Left cardiac atrium (tissue), 4 donors: Measurements from ENCODE around the gene TTLL10. TPM values are rescaled to one million over a fixed set of nuclear protein-coding genes. Genes with fewer than 3 reads are reported as not detected.

Experiments used
- ATAC-seq, 2 donors: fragments of 200-7000 bp; cut with Tn5 transposase; one replicate each; pipeline ENCODE4 v1.9.1; 2020; ENCODE audit warnings: mild to moderate bottlenecking in 2 of 2, moderate library complexity in 2 of 2
- DNase-seq: peaks from one replicate; pipeline ENCODE4 v3.0.0-alpha.2; 2020
- intact Hi-C, 2 donors: fragments of 100-400 bp; cut with DNase I; formaldehyde crosslinking; loops; one replicate each; pipeline versions ENCODE4 v1.14.1 to v1.15.1; 2022 to 2023
- total RNA-seq, 2 donors: library from RNA; stranded (reverse); fragmentation: NEBNext Ultra II Directional; extraction: Animal tissue kit (Norgen Biotek cat#: 25700); gene quantifications; one replicate each; pipeline ENCODE4 v1.2.1, GENCODE V29; 2021
- donor health status: DM: no; HTN: yes; CAD: no.
- donor health status: DM: no; HTN: yes; CAD: no; lungs with severe emphysema.
- donor health status: DM: yes; HTN: yes; CAD: no.
- donor health status: Dilated cardiomyopathy.

TTLL10 gene
- total RNA-seq, 2 donors from 2014 or later: not detected

DNA sequence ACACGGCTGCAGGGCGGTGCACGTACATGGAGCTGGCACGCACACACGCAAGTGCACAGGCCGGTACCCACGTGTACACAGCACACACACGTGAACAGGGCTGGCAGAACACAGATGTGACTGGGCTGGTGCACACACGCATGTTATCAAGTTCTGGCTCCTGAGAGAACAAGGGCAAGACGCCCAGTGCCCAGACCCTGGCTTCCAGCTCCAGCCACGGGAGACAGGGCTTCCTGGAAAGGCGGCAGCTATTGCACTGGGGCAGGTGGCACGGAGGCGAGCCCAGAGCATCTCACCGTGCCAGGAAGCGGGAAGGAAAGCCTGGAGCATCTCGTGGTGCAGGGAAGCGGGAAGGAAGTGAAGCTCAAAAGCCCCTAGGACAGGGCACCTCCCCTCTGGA lies 52.2 kb downstream of the TTLL10 start:
- no peak for DNase-seq
- peak in 1 of 2 donors; percentile 42 for ATAC-seq
- intact Hi-C loops: no loop called here

DNA sequence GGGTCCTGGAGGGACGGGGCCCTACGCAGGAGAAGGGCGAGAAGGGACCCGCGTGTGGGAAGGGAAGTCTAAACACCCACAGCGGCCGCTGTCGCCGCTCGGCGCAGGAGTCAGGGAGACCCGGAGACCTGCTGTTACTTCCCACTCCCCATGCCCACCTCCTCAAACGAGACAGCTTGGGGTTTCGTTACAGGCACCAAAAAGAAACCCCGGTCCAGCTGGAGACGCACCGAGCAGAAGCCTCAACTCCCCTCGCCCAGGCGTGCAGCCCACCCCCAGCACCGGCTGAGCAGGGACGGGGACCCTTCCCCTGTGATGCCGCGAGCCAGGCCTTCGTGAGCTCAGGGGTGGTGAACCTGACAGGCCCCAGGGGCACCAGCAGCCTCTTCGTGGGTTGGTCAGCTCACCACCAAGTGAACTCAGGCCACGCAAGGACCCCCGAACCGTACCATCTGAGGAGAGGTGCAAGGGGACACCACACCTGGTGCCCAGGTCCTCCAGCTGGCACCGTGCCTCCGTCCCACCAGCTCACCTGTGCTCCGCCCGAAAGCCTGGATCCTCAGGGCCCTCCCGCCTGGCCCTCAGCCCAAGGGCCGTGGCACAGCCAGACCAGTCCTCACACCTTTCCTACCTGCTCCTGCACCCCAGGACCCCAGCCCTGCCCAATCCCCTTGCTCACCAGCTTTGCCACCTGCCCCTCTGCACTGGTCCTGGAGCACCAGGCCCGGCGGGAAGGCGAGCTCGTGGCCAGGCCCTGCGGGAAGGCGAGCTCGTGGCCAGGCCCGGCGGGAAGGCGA lies 53.1 kb downstream of the TTLL10 start:
- ATAC-seq (no peak), DNase-seq (no peak)
- intact Hi-C loops: no loop called here

DNA sequence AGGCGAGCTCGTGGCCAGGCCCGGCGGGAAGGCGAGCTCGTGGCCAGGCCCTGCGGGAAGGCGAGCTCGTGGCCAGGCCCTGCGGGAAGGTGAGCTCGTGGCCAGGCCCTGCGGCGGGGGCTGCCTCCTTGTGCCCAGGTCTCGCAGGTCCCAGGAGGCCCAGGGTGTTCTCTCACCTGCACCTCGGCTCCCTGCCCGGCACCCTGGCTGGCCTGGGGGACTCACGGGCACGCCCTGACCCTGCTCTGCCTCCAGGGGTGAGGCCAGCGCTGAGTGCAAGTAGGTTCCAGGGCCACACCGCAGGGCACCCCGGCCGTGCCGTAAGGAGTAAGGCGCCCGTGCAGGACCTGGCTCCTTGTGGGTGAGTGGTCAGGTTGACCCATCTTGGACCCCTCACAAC lies 53.7 kb downstream of the TTLL10 start:
- DNase-seq (no peak), ATAC-seq (no peak)
- intact Hi-C loops: no loop called here

DNA sequence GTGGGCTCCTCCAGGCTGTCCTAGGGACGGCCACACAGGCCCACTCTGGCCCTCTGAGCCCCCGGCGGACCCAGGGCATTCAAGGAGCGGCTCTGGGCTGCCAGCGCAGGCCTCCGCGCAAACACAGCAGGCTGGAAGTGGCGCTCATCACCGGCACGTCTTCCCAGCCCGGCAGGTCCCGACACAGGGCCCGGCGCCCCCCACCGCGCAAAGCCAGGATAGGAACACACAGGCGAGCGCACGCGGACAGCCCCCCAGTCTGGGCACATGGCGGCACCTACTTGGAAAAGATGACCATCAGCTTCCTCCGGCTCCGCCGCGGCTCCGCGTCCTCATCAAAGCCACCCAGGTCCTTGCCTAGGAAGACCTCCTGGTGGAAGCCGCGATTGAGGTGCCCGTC lies 54.5 kb downstream of the TTLL10 start:
- no peak for ATAC-seq
- DNase-seq: no peak
- intact Hi-C loops: no loop called here

DNA sequence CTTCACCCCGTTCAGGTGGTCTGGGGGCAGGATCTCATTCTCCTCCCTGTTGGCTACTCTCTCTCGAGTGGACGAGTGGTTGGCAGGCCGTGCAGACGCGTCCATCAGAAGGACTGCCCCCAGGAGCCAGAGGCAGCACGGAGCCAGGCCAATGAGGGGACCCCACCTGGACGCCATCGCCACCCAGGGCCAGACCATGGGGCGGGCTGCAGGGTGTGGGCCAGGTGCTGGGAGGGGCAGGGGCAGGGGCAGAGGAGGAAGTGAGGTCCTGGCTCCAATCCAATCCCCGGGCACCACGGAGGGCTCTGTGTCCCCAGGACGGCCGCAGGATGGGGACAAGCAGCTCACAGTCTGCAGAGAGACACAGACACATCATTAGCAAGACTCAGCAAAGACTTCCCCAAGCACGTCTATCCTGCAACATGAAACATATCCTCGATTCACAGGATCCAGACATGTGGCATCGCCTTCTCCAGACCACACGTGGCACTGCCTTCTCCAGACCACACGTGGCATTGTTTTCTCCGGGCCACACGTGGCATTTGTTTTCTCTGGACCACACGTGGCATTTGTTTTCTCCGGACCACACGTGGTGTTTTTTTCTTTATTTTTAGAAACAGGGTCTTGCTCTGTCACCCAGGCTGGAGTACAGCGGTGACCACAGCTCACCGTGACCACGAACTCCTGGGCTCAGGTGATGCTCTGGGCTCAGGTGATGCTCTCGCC lies 55.1 kb downstream of the TTLL10 start:
- intact Hi-C loops: no loop called here

DNA sequence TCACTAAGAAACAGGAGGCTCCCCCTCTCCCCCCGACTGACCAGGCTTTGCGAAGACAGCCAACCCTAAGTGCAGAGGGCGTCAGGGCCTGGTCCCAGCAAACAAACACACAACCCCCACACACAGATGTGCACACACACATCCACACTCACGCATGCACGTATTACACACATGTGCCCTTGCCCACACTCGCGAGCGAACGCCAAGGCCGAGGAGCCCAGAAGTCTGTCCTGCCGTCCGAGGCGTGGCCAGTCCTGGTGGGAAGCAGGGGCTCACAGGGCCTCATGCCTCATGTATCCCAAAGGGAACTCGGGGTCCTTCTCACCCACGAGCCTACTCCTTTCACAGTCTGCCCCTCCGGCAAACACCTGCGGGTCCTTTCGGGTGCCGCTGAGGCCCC lies 56.1 kb downstream of the TTLL10 start:
- ATAC-seq: no peak
- intact Hi-C loops: loop anchor here in 1 of 2 donors (5.0 kb wide), 1 partner anchor 112 kb away; the partner anchor contains the start of gene C1orf159
- DNase-seq: no peak

More for the DNA sequence above, 55.1 kb downstream of the TTLL10 start:
- no peak for ATAC-seq
- DNase-seq: no peak

DNA sequence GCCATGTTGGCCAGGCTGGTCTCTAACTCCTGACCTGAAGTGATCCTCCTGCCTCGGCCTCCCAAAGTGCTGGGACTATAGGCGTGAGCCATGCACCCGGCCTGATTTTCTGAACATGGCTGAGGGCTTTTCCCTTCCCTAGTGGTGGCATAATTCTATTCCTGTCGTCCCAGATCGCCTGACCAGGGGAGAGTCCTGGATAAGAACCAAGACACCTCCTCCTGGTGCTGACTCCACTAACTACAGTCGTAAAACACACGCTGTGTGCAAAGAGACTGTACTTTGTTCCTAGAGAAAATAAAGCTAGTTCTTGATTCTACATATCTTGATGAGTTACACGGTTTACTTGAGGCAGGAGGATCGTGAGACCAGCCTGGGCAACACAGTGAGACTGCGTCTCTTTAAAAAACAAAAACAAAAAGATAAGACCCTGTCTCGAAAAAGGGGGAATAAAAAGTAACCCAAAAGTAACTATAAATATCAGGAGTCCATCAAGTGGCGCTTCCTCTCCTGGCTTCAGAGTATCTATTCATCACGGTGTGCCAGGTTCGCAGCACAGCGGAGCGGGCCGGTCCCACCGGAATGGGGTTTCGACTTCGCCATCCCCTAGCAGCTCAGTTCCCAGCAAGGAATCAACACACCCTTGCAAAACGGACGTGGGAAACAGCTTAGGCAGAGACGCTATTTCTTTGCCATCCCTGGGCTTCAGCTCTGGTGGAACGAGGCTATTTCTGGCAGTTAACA lies 57.1 kb downstream of the TTLL10 start:
- no peak for DNase-seq
- intact Hi-C loops: loop anchor here in 1 of 2 donors (5.0 kb wide), 1 partner anchor 114 kb away; the partner anchor contains the start of gene C1orf159
- ATAC-seq: peak; percentile 1 to 2

DNA sequence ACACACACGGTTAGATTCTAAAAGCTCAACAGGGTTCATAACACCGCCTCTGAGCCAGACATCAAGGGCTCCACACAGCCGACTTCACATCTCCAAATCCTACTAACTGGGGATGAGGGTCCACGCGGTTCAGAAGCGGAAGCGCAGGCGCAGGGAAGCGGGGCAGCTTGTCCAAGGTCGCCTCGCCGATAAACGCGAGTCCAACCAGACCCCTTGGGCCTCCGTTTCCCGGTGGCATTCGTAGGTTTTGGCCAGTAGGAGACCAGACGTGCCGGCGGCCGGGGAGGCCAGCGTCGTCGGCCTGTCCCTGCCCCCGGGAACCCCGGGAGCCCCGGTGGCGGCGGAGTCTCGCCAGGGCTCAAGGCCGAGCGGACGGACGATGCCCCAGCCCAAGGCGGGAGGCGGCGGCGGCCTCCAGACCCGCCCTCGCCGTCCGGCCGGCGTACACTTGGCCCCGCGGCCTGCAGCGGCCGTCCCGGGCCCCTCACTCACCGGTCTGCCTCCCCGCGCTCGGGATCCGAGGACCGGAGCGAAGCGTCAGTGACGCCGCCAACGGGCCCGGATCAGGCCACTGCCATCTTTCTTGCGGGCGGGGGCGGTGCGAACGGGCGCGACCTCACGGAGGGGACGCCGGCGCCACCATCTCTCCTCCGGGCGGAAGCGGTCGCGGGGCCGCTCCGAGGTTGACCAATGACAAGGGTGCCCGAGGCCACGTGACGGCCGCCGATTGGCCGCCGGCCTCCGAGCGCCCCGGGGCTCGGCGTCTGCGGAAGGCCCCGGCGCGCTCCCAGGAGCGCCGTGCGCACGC lies 57.9 kb downstream of the TTLL10 start, which contains the start of gene SDF4:
TSS of gene SDF4 (minus strand) at position 602 of the 808 bp plus-strand sequence. CDS start 3,229 bp downstream, outside the sequence.
- peak; percentile 96 to 97 for ATAC-seq

DNA sequence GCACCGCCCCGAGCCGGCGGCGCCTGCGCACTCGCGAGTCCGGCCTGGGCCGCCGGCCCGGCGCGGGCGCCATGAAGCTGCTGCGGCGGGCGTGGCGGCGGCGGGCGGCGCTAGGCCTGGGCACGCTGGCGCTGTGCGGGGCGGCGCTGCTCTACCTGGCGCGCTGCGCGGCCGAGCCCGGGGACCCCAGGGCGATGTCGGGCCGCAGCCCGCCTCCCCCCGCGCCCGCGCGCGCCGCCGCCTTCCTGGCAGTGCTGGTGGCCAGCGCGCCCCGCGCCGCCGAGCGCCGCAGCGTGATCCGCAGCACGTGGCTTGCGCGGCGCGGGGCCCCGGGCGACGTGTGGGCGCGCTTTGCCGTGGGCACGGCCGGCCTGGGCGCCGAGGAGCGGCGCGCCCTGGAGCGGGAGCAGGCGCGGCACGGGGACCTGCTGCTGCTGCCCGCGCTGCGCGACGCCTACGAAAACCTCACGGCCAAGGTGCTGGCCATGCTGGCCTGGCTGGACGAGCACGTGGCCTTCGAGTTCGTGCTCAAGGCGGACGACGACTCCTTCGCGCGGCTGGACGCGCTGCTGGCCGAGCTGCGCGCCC lies 58.6 kb downstream of the TTLL10 start, which contains the start of gene B3GALT6:
TSS of gene B3GALT6 (plus strand) at position 30 of the 588 bp plus-strand sequence. CDS start at position 72, 42 bp downstream.
- intact Hi-C loops: loop anchor here in 1 of 2 donors (5.0 kb wide), 1 partner anchor 115 kb away; the partner anchor contains the start of gene C1orf159
- DNase-seq (no peak), ATAC-seq (no peak)

More for the DNA sequence above, 57.9 kb downstream of the TTLL10 start, which contains the start of gene SDF4:
- intact Hi-C loops: loop anchor here in 1 of 2 donors (5.0 kb wide), 1 partner anchor 114 kb away; the partner anchor contains the start of gene C1orf159
- peak; percentile 98 for DNase-seq

DNA sequence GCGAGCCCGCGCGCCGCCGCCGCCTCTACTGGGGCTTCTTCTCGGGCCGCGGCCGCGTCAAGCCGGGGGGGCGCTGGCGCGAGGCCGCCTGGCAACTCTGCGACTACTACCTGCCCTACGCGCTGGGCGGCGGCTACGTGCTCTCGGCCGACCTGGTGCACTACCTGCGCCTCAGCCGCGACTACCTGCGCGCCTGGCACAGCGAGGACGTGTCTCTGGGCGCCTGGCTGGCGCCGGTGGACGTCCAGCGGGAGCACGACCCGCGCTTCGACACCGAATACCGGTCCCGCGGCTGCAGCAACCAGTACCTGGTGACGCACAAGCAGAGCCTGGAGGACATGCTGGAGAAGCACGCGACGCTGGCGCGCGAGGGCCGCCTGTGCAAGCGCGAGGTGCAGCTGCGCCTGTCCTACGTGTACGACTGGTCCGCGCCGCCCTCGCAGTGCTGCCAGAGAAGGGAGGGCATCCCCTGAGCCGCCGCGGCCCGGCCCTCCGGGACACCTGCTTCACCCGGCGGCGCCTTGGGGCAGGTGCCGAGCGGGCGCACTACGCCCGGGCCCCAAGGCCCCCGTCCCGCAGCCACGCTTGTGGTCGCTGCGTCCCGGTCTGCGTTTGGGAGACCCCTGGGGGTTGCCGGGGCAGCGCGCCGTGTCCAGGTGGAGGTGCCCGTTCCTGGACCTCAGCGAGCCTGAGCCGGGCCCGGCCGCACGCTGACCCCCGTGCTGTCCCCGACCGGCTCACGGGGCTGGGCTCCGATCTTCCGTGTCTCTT lies 59.3 kb downstream of the TTLL10 start:
- DNase-seq (no peak), ATAC-seq (no peak)
- intact Hi-C loops: loop anchor here in 1 of 2 donors (5.0 kb wide), 1 partner anchor 116 kb away; the partner anchor contains the start of gene C1orf159

DNA sequence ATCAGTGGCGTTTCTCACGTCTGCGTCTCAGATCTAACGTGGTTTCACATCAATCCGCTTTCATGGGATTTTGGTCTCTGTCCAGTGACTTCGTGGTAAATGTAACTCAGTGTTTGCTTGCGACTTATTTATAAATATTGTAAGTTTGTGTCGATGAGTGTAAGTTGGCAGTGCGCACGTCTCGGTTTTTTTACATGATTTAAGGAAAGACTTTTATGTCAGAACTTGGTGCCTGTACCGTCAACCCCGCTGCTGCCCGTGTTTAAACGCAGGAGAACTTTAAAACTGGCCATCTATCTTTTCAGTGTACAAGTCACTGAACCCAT lies 59.9 kb downstream of the TTLL10 start:
- intact Hi-C loops: loop anchor here in 1 of 2 donors (5.0 kb wide), 1 partner anchor 116 kb away; the partner anchor contains the start of gene C1orf159
- ATAC-seq (no peak), DNase-seq (no peak)

DNA sequence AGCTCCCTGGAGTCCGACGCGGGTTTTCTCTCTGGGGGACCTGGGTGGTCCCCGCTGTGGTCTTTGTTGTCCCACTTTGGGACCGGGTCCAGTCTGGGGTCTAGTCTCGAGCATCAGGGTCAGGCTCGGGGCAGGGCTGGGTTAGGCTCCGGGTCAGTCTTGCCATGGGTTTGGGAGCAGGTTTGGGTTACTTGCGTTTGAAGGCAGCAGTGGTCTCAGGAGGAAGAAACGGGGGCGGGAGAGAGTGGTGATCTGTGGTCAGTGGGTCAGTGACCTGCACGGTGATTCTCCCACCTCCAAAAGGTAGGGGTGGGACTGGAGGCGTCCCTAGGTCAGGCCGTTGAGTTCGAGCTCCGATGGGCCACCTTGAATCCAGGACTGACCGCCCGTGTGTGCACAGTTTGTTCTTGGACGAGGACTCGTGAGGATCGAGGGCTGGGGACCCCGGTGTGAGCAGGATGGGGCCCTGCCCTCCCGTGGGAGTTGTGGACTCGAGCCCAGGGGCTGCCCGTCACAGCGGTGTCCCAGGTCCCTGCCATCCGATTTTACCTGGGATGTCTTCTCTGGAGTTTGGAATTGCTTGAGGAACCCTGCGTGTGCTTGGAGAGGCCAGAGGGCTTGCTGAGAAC lies 60.6 kb downstream of the TTLL10 start:
- intact Hi-C loops: loop anchor here in 1 of 2 donors (5.0 kb wide), 1 partner anchor 117 kb away; the partner anchor contains the start of gene C1orf159
- no peak for ATAC-seq
- DNase-seq: no peak

DNA sequence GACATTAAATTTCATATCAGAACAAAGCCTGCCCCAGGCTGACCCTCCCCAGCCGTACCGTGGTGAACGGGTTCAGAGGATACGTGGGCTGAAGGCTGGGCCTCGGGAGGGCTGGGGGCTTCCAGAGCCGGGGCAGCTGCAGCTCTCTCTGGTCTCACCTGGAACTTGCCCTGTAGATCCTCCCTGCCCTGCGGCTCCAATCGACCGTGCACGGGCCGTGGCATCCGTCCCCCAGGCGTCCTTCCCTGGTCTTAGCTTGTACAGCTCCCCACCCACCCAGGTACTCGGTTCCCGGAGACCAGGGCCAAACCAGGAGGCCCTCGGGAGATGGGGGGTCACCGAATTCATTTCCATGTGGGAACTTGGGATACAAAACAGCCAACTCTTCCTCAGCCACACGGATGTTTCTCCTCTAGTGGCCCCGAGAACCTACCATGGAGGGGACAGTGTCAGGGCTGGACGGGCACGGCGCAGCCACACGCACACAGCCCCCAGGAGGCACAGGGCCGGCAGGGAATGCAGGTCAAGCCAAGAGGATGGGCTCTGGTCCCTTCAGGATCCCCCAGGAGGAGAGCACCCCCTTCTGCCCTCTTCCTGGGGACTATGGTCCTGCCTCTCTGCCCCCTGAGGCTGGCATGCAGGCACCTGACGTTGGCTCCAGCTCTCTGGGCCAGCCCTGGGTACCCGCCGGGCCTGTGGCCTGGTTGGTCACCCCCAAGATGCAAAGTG lies 61.5 kb downstream of the TTLL10 start:
- ATAC-seq (no peak), DNase-seq (no peak)
- intact Hi-C loops: no loop called here

DNA sequence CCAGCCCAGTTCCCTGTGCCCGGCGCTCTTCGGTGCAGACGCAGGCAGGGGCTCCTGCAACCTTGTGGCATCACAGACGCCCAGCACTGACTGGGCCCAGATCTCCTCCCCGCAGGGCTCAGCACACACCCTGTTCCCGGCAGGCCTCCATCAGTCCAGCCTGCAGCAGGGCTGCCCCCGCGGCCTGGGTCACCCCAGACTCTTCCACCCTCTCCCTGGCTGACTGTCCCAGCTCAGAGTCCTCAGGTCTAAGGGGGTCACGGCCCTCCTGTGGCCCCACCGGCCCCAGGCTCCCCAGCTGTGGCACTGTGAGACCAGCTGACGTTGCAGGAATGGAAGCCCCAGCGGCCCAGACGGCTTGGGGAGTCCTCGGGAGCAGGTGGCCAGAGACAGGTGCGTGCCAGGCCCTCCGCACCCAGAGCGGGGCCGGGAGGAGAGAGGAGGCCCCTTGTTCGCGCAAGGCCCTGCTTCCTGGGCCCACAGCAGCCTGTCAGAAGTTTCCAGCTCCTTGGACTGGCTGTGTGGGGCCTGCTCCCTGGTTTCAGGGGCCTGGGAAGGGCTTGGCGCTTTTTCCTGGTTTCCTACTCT lies 62.6 kb downstream of the TTLL10 start:
- no peak for ATAC-seq
- DNase-seq: no peak
- intact Hi-C loops: no loop called here
